ENCODE data around the gene IGSF23.

Gene IGSF23

GRCh38 chr19:44613295-44614178 lies at the start of gene IGSF23:
Gene IGSF23, plus strand, starts transcription at chr19:44613563. Its CDS starts 83 bp downstream, at chr19:44613646.
- DNase-seq (ENCODE audit: low spot score) = no peak

DNA sequence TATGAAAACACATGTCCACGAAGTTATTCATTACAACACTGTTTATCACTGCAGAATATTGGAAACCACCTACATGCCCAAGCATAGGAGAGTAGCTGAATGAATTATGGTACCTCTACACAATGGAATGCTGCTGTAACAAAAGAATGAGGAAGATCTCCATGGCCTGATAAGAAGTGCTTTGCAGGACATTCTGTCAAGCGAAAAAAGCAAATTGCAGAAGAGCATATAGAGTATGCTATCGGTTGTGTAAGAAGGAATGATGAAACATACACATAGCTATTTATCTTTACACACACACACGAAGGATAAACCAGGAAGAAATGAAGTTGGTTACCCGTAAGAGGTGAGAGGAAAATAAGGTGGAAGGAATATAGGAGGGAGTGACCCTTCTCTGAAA lies 46.4 kb upstream of the IGSF23 start:
- DNase-seq (ENCODE audit: low spot score) = no peak

GRCh38 chr19:44567745-44568144 lies 45.6 kb upstream of the IGSF23 start:
- no peak for DNase-seq (ENCODE audit: low spot score)

- no peak for DNase-seq (ENCODE audit: low spot score)
These were observed 42.8 kb upstream of the IGSF23 start for GRCh38 chr19:44570603-44570983.

GRCh38 chr19:44570984-44571684 lies 42.2 kb upstream of the IGSF23 start:
- DNase-seq (ENCODE audit: low spot score) = peak; percentile 75

DNA sequence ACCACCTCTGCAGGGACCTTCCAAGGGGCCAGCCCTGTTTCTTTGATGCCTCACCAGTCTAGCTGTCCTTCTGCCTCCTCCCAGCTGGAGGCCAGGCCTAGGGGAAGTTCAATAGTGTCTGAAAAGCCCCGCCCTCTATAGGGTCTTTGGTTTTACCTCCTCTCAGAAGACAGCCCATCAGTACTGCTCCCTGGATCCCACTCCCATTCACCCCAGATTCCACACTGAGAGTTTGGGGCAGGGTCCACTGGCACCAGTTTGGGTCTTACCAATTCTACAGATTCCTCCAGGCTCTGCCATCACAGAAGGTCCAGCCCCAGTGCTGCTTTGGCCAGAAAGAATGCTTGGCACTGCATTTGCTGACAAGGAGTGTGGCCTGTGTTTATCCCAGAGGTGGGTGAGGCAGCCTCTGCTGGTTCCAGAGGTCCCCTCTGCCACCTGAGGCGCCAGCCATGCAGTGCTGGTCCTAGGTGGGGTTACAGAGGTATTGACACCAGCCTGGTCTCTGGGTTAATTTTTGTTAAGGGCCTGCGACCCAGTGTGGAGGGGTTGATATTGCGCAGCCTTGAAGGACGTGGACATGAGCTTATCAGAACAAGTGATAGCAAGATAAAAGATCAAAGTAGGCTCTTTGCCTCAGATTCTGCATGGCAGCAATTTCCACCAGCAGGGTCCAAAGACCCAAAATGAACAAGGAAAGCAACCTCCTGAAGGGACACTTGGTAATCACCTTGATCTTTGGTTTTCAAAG lies 41.4 kb upstream of the IGSF23 start:
- no peak for DNase-seq (ENCODE audit: low spot score)

GRCh38 chr19:44572581-44572900 lies 40.8 kb upstream of the IGSF23 start:
- DNase-seq (ENCODE audit: low spot score) = no peak

DNA sequence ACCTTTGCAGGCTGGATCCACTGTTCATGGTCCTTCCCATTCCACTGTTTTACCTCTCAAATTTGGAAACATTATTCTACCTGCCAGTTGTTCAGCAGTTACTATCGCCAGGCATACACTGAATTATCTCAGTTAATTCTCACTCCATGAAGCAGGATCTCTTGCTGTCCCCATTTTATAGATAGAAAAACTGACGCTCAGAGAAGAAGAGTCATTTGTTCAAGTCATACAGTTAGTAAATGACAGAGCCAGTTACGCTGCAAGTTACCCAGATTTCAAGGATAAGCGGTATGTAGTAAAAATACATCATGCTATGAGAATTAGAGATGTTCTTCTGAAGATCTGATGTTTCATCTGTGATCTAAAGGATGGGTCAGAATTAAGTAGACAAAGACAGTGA lies 40.2 kb upstream of the IGSF23 start:
- DNase-seq (ENCODE audit: low spot score) = no peak

DNA sequence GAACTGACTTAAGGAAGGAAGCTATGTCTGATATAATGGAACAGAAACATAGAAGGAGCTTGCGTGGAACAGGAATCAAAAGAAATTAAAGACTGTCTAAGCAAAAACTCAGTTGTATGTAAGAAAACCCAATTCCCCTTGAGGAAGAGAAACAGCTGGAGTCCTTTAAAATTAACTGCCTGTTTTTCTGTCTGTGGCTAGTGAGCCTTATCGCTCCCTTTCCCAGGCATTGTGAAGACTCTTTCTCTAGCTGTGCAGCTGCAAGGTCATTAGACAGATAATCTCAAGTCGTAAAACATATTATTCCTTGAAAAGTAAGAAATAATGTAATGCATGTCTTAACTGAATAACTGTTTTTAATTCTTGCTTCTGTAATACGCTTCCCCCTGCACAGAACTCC lies 39.7 kb upstream of the IGSF23 start:
- no peak for DNase-seq (ENCODE audit: low spot score)

GRCh38 chr19:44574186-44574950 lies 39.0 kb upstream of the IGSF23 start:
- DNase-seq (ENCODE audit: low spot score) = no peak

GRCh38 chr19:44575116-44575700 lies 38.2 kb upstream of the IGSF23 start:
- no peak for DNase-seq (ENCODE audit: low spot score)

- no peak for DNase-seq (ENCODE audit: low spot score)
These were observed 36.4 kb upstream of the IGSF23 start for GRCh38 chr19:44576843-44577565.

DNA sequence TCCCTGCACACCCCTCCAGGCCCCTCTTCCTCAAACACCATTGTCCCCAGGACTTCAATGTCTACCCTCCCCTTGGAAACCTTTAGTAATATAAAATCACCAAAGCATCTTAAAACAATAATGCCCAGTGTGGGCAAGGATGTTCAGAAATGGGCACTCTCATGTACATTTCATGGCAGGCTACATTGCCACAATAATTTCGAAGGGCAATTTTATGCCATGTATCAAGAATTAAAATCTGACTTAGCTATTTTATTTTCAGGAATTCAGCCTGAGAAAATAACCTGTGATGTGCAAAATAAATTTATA lies 35.8 kb upstream of the IGSF23 start:
- DNase-seq (ENCODE audit: low spot score) = no peak

- no peak for DNase-seq (ENCODE audit: low spot score)
These were observed 33.5 kb upstream of the IGSF23 start for GRCh38 chr19:44579663-44580365.

DNA sequence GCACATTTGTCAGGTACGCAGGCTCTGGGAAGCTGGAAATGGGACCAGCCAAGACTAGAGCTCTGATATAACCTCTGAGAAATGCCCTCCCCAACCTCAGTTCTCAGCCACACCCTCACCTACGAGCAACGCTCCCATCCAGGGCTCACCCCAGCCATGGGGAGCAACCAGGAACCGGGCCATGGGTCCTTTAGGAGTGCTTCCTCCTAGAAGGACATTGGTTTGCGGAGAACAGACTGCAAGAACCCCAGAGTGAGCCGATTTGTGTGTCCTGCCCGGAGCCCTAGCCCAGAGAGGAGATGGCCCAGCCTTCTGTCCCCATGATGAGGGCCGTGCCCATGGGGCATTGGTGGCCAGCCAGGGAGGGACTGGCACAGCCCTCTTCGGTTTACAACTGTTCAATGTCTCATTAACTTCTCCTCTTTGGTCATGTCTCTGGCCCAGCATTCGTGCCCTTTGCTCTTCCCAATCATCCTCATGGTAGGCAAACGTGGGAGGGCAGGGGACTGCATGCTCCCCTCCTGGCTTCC lies 32.9 kb upstream of the IGSF23 start:
- DNase-seq (ENCODE audit: low spot score) = no peak

- no peak for DNase-seq (ENCODE audit: low spot score)
These were observed 32.1 kb upstream of the IGSF23 start for GRCh38 chr19:44581288-44581687.

DNA sequence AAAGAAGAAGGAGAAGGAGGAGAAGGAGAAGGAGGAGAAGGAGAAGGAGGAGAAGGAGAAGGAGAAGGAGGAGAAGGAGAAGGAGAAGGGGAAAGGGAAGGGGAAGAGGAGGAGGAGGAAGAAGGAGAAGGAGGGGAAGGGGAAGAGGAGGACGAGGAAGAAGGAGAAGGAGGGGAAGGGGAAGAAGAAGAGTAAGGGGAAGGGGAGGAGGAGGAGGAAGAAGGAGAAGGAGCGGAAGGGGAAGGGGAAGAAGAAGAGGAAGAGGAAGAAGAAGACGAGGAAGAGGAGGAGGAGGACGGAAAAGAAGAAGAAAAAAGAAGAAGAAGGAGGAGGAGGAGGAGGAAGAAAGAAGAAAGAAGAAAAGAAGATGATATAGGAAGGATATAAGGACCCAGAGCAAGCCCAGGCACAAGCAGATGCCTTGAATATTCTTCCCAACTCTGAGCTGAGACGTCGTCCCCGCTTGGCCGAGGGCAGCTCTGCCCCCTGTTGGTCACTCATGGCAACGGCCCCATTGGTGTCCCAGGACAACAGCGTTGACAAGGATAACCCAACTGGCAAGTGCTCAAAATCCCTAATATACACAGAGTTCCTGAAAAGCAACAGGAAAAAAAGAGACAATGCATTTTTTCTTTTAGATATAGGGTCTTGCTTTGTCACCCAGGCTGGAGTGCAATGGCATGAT lies 30.6 kb upstream of the IGSF23 start:
- DNase-seq (ENCODE audit: low spot score) = peak; percentile 41

DNA sequence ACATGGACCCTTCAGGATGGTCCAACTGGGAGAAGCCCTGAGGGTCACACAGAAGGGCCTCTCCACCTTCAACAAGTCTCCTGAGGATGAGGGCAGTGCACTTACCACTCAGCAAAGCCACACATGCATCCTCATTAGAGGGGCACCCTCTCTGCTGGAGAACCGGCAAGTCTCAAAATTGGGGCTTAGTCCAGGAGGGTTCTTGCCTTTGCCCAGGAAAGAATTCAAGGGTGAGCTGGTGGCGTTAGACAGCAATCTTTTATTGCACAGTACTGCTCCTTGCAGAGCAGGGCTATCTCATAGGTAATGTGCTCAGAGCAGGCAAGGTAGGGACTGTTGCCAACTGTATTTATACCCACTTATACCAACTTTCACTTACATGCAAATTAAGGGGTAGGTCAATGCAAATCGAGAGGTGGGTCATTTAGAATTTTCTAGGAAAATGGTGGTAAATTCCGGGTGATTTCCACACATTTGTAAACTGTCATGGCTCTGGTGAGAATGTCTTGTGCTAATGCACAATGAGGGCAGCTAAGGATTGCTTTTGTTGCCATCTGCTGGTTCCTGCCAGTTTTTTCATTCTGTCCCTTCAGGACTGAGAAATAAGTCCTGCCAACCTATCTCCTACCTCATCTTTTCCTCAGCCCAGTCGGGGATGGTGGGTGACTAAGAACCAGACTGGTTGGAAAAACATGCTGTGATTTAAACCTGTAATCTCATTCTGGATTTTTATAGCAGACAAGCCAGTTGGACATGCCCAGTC lies 27.8 kb upstream of the IGSF23 start:
- no peak for DNase-seq (ENCODE audit: low spot score)
